A549 (cell line): Measurements from ENCODE around the gene MEF2A. TPM values are rescaled to one million over a fixed set of nuclear protein-coding genes. Genes with fewer than 3 reads are reported as not detected.

Experiments
- ATAC-seq, 2 experiments: fragments of 200-7000 bp in 1 of 2; fragments of >200 bp in 1 of 2; cut with Nextera tagmentation in 1 of 2; cut with Tn5 transposase in 1 of 2; 3 replicates each; pipeline versions ENCODE4 v1.8.0 to v1.9.1; 2018 to 2020; ENCODE audit warnings: mild to moderate bottlenecking in 1 of 2, moderate library complexity in 1 of 2
- CTCF ChIA-PET: fragments of 300-600 bp; sonication (Branson Sonifier 250); formaldehyde crosslinking; extraction: SDS; loops from one replicate; lab custom pipeline; 2021; ENCODE audit warnings: antibody characterized with exemption, inconsistent platforms; lab: Yijun Ruan, JAX
- POLR2A ChIA-PET: fragments of 350-600 bp; formaldehyde crosslinking; extraction: SDS; loops from one replicate; lab custom pipeline; 2021; ENCODE audit warnings: antibody characterized with exemption, inconsistent platforms; lab: Yijun Ruan, JAX
- DNase-seq, 2 experiments: peaks; one replicate each; pipeline versions ENCODE4 v3.0.0 to v3.0.0-alpha.2; 2011 to 2016; ENCODE audit warnings: low read depth in 1 of 2, low spot score in 1 of 2
- FAIRE-seq: peaks from 2 replicates; lab custom pipeline; 2011; peaks lifted over from hg19 to GRCh38; lab: Jason Lieb, UNC
- H3K27ac ChIP-seq, 2 experiments: fragments of >200 bp; sonication (Bioruptor Twin); formaldehyde crosslinking; 3 replicates each; pipeline ENCODE4 v1.5.1; 2016 to 2017
- H3K4me1 ChIP-seq: fragments of >200 bp; sonication (Bioruptor Twin); formaldehyde crosslinking; 3 replicates; pipeline ENCODE4 v1.6.1; 2016
- H3K4me2 ChIP-seq: fragments of >200 bp; sonication (Bioruptor Twin); formaldehyde crosslinking; 3 replicates; pipeline ENCODE4 v1.6.1; 2016
- H3K4me3 ChIP-seq: fragments of >200 bp; sonication (Bioruptor Twin); formaldehyde crosslinking; 3 replicates; pipeline ENCODE4 v1.5.1; 2016
- H3K9me3 ChIP-seq: fragments of >200 bp; sonication (Bioruptor Twin); formaldehyde crosslinking; 3 replicates; pipeline ENCODE4 v1.6.1; 2016
- ATOH8 ChIP-seq: fragments of 250-450 bp; sonication (Bioruptor Pico); IDR thresholded peaks from 2 replicates; pipeline ENCODE4 v1.5.0; 2020; ENCODE audit warnings: low read depth, mild to moderate bottlenecking, moderate library complexity
- CBX8 ChIP-seq: fragments of 200-600 bp; sonication (generic); IDR thresholded peaks from 2 replicates; pipeline ENCODE4 v1.6.1; 2016
- CHD2 ChIP-seq: fragments of 150-350 bp; IDR thresholded peaks from 2 replicates; pipeline ENCODE4 v1.6.1; 2014; ENCODE audit warnings: low read length; ENCODE audit not compliant: partially characterized antibody
- E2F6 ChIP-seq: IDR thresholded peaks from 2 replicates; pipeline ENCODE4 v1.6.1; 2012; ENCODE audit warnings: low read depth, borderline replicate concordance
- EHF ChIP-seq: fragments of 250-450 bp; sonication (Bioruptor Pico); IDR thresholded peaks from 2 replicates; pipeline ENCODE4 v1.5.0; 2020; ENCODE audit warnings: mild to moderate bottlenecking
- EHMT2 ChIP-seq: fragments of 200-600 bp; sonication (generic); IDR thresholded peaks from 2 replicates; pipeline ENCODE4 v1.6.1; 2016; ENCODE audit warnings: antibody characterized with exemption, low read depth, mild to moderate bottlenecking, moderate library complexity
- ELK1 ChIP-seq: fragments of 150-350 bp; IDR thresholded peaks from 2 replicates; pipeline ENCODE4 v1.6.1; 2014; ENCODE audit warnings: low read depth, mild to moderate bottlenecking, low read length
- FOSB ChIP-seq: fragments of 250-450 bp; sonication (Bioruptor Pico); IDR thresholded peaks from 2 replicates; pipeline ENCODE4 v1.5.0; 2020; ENCODE audit warnings: mild to moderate bottlenecking, moderate library complexity
- FOXS1 ChIP-seq: fragments of 250-450 bp; sonication (Bioruptor Pico); IDR thresholded peaks from 2 replicates; pipeline ENCODE4 v1.5.0; 2020; ENCODE audit warnings: mild to moderate bottlenecking, moderate library complexity
- HES2 ChIP-seq: fragments of >200 bp; sonication (Bioruptor Twin); formaldehyde crosslinking; IDR thresholded peaks from 2 replicates; pipeline ENCODE4 v1.6.1; 2016
- HEYL ChIP-seq: fragments of 250-450 bp; sonication (Bioruptor Pico); IDR thresholded peaks from 2 replicates; pipeline ENCODE4 v1.8.0; 2021; ENCODE audit warnings: mild to moderate bottlenecking, moderate library complexity
- JUNB ChIP-seq: fragments of >200 bp; sonication (Bioruptor Twin); formaldehyde crosslinking; IDR thresholded peaks from 2 replicates; pipeline ENCODE4 v1.6.1; 2016
- KDM5A ChIP-seq: fragments of 200-600 bp; sonication (generic); IDR thresholded peaks from 2 replicates; pipeline ENCODE4 v1.6.1; 2016; ENCODE audit warnings: antibody characterized with exemption, mild to moderate bottlenecking
- MAFK ChIP-seq: fragments of 450-650 bp; IDR thresholded peaks from 2 replicates; pipeline ENCODE4 v1.6.1; 2014; ENCODE audit not compliant: partially characterized antibody
- MYC ChIP-seq: IDR thresholded peaks from 2 replicates; pipeline ENCODE4 v1.6.1; 2012; ENCODE audit warnings: mild to moderate bottlenecking, inconsistent platforms, low read length, improper control_type of control experiment, borderline replicate concordance
- NFE2L2 ChIP-seq: fragments of 150-350 bp; conservative IDR thresholded peaks from 2 replicates; pipeline ENCODE4 v1.6.1; 2014; ENCODE audit warnings: low read length
- PBX3 ChIP-seq: IDR thresholded peaks from 2 replicates; pipeline ENCODE4 v1.6.1; 2012
- POLR2AphosphoS2 ChIP-seq: conservative IDR thresholded peaks from 2 replicates; pipeline ENCODE4 v1.6.1; 2012; ENCODE audit warnings: low read length, improper control_type of control experiment, inconsistent platforms
- RCOR1 ChIP-seq: fragments of 150-350 bp; IDR thresholded peaks from 2 replicates; pipeline ENCODE4 v1.6.1; 2014; ENCODE audit warnings: antibody characterized with exemption, low read length, low read depth
- RFX5 ChIP-seq: fragments of 450-650 bp; IDR thresholded peaks from 2 replicates; pipeline ENCODE4 v1.7.1; 2014; ENCODE audit warnings: antibody characterized with exemption, mild to moderate bottlenecking, moderate library complexity
- SMC3 ChIP-seq: fragments of >200 bp; sonication (Bioruptor Twin); formaldehyde crosslinking; IDR thresholded peaks from 3 replicates; pipeline ENCODE4 v1.6.1; 2018; ENCODE audit warnings: inconsistent platforms
- TFCP2L1 ChIP-seq: fragments of 250-450 bp; sonication (Bioruptor Pico); IDR thresholded peaks from 2 replicates; pipeline ENCODE4 v1.5.0; 2021; ENCODE audit warnings: mild to moderate bottlenecking
- ZC3H11A ChIP-seq: fragments of 450-650 bp; IDR thresholded peaks from 2 replicates; pipeline ENCODE4 v1.6.1; 2014; ENCODE audit warnings: antibody characterized with exemption, mild to moderate bottlenecking
- ZFP36 ChIP-seq: fragments of 450-650 bp; IDR thresholded peaks from 2 replicates; pipeline ENCODE4 v1.6.1; 2014; ENCODE audit warnings: borderline replicate concordance; ENCODE audit not compliant: partially characterized antibody
- WGBS: methylation state at CpG from one replicate; pipeline ENCODE4 v1.1.6; 2017; ENCODE audit errors: missing lambda C conversion rate; 5-methylcytosine and 5-hydroxymethylcytosine counted together
- polyA plus RNA-seq, 4 experiments: library from polyadenylated mRNA; depleted of rRNA in 3 of 4; stranded (reverse); fragments of >200 nt; fragmentation: RNase III in 1 of 4; extraction: RNeasy Plus Mini Kit Qiagen cat#74134 plus additional on column Dnase treatment in 1 of 4; gene quantifications; 2 replicates in 3 of 4; 3 replicates in 1 of 4; pipeline ENCODE4 v1.2.3, GENCODE V29; 2011 to 2017

Gene MEF2A
- polyA plus RNA-seq, 2 of the 4 experiments (the other 2 are of a cell fraction): 15.0 to 43.4 TPM

- TF ChIP-seq JUNB: no peak
- TF ChIP-seq SMC3: no peak
- no peak for TF ChIP-seq FOSB (CRISPR knock-in tag)
- TF ChIP-seq RCOR1: no peak
- no peak for TF ChIP-seq RFX5
- TF ChIP-seq MAFK: peak; percentile 62
- TF ChIP-seq, all 56 proteins: peak for 1
- DNase-seq: no peak
- CTCF ChIA-PET: interaction anchor here (0.6 to 0.7 kb wide), 2 partner anchors 106 to 508 kb away, joined by 3 read pairs; no protein-coding TSS in a partner anchor
- H3K4me3 ChIP-seq: no peak overlapping the region
- H3K27ac ChIP-seq: no peak overlapping the region
- WGBS: 94% methylated on average over 3 of the region's 3 CpGs
- peak; percentile 32 for FAIRE-seq
- H3K9me3 ChIP-seq: no peaks in the 10 kb centered on the region
- no peak for ATAC-seq
- H3K4me2 ChIP-seq: no peak overlapping the region
- POLR2A ChIA-PET: no interaction called here
- H3K4me1 ChIP-seq: no peaks in the 10 kb centered on the region
Observed at GRCh38 chr15:99598296-99598695, 32.5 kb downstream of the MEF2A start.

- Histone ChIP-seq H3K27ac (no peak overlapping the region), H3K4me3 (no peak overlapping the region), H3K9me3 (no peaks in the 10 kb centered on the region), H3K4me2 (no peak overlapping the region), H3K4me1 (no peaks in the 10 kb centered on the region)
- ChIA-PET CTCF (no interaction called here), POLR2A (no interaction called here)
- TF ChIP-seq PBX3 (no peak), EHF (no peak), TFCP2L1 (CRISPR knock-in tag) (no peak), ZFP36 (no peak), KDM5A (no peak), HES2 (no peak), FOSB (CRISPR knock-in tag) (no peak), NFE2L2 (no peak), POLR2AphosphoS2 (no peak), HEYL (CRISPR knock-in tag) (no peak), EHMT2 (no peak), SMC3 (no peak), E2F6 (no peak), FOXS1 (CRISPR knock-in tag) (no peak), CBX8 (no peak)
- WGBS: 98% methylated on average over 1 of the region's 1 CpG
- ATAC-seq: no peak
- no peak for DNase-seq
- no peak for FAIRE-seq
Observed at GRCh38 chr15:99603828-99604227, 38.0 kb downstream of the MEF2A start.

- ChIA-PET CTCF (interaction anchor here (0.6 to 0.9 kb wide), 2 partner anchors 38 to 182 kb away, joined by 3 read pairs; no protein-coding TSS in a partner anchor), POLR2A (no interaction called here)
- no peak overlapping the region for H3K27ac ChIP-seq
- FAIRE-seq (no peak), DNase-seq (no peak), ATAC-seq (no peak)
- no peak for TF ChIP-seq EHMT2
- no peak for TF ChIP-seq ELK1
- no peak for TF ChIP-seq PBX3
- no peak for TF ChIP-seq HEYL (CRISPR knock-in tag)
- no peak for TF ChIP-seq NFE2L2
- TF ChIP-seq MYC: no peak
- no peak for TF ChIP-seq ZC3H11A
- no peak for TF ChIP-seq FOXS1 (CRISPR knock-in tag)
- no peak for TF ChIP-seq CHD2
- no peak for TF ChIP-seq ATOH8
- H3K9me3 ChIP-seq: no peaks in the 10 kb centered on the region
- no peak overlapping the region for H3K4me2 ChIP-seq
- WGBS: 91% methylated on average over 6 of the region's 6 CpGs
- H3K4me3 ChIP-seq: no peak overlapping the region
- H3K4me1 ChIP-seq: no peaks in the 10 kb centered on the region
Observed at GRCh38 chr15:99604865-99605264, 39.1 kb downstream of the MEF2A start.
